NCI-H2196 treated with DMSO at 0.1 percent for 48 hours (cell line): ENCODE results near the gene ZNF629.

Source experiments
- DNase-seq: peaks from one replicate; lab custom pipeline; 2025; ENCODE audit not compliant: unreplicated experiment; lab: John Stamatoyannopoulos, UW

ZNF629 gene

GRCh38 chr16:30748634-30749445, 38.2 kb downstream of the ZNF629 start:
- peak; percentile 17 for DNase-seq

GRCh38 chr16:30747799-30748633, 39.0 kb downstream of the ZNF629 start, which contains the start of gene PHKG2:
Gene PHKG2 (plus strand): TSS chr16:30748425. CDS start chr16:30748821, 396 bp downstream.
- peak; percentile 98 for DNase-seq

- no peak for DNase-seq
These were observed 39.7 kb downstream of the ZNF629 start for GRCh38 chr16:30747331-30747730.

GRCh38 chr16:30746638-30747175, 40.3 kb downstream of the ZNF629 start:
- no peak for DNase-seq

- no peak for DNase-seq
These were observed 41.9 kb downstream of the ZNF629 start for GRCh38 chr16:30745082-30745481.

GRCh38 chr16:30744183-30744582, 42.8 kb downstream of the ZNF629 start:
- no peak for DNase-seq

- DNase-seq = no peak
These were observed 43.3 kb downstream of the ZNF629 start for GRCh38 chr16:30743716-30744115.

GRCh38 chr16:30741461-30741914, 45.5 kb downstream of the ZNF629 start:
- peak; percentile 66 for DNase-seq

GRCh38 chr16:30740364-30741251, 46.4 kb downstream of the ZNF629 start:
- peak; percentile 91 for DNase-seq

GRCh38 chr16:30738984-30739951, 47.7 kb downstream of the ZNF629 start:
- DNase-seq = no peak

GRCh38 chr16:30737794-30738648, 49.0 kb downstream of the ZNF629 start:
- DNase-seq = no peak

- DNase-seq = no peak
These were observed 49.8 kb downstream of the ZNF629 start for GRCh38 chr16:30736995-30737793.

- DNase-seq = no peak
These were observed 55.6 kb downstream of the ZNF629 start for GRCh38 chr16:30731411-30731810.

- no peak for DNase-seq
These were observed 57.9 kb downstream of the ZNF629 start for GRCh38 chr16:30728899-30729672.
